Esophagus muscularis mucosa (tissue), 3 donors: ENCODE data around the gene BRSK1.

Experiments
- CTCF ChIP-seq, 3 experiments: fragments of 200-600 bp in 2 of 3; fragments of 450-650 bp in 1 of 3; sonication (generic) in 2 of 3; IDR thresholded peaks; one replicate each; pipeline ENCODE4 v1.5.1; 2017 to 2019; ENCODE audit warnings: antibody characterized with exemption in 3 of 3, mild to moderate bottlenecking in 2 of 3, moderate library complexity in 1 of 3
- POLR2A ChIP-seq: fragments of 450-650 bp; IDR thresholded peaks from one replicate; pipeline ENCODE4 v1.6.1; 2017; ENCODE audit warnings: antibody characterized with exemption, moderate library complexity, mild to moderate bottlenecking, low read depth
- POLR2AphosphoS5 ChIP-seq, 2 donors: sonication (generic); formaldehyde crosslinking; IDR thresholded peaks; one replicate each; pipeline ENCODE4 v1.6.1; 2017; ENCODE audit warnings: antibody characterized with exemption in 2 of 2

GRCh38 chr19:55333870-55334269, 50.1 kb downstream of the BRSK1 start:
- TF ChIP-seq CTCF (IDR thresholded peaks at IDR 0.05) = no peak
- TF ChIP-seq POLR2AphosphoS5 (IDR thresholded peaks at IDR 0.05) = no peak
- TF ChIP-seq POLR2A = no peak
